CD4-positive, alpha-beta T cell treated with Interleukin-6 for 4 hours (primary cell): Measurements from ENCODE around the gene IMPG1.

Source experiments
- DNase-seq: peaks from one replicate; pipeline ENCODE4 v3.0.0-alpha.2; 2020; ENCODE audit warnings: mixed read lengths

Gene IMPG1

GRCh38 chr6:76072562-76072961 lies at the start of gene IMPG1:
IMPG1 (minus strand) TSS chr6:76072662; CDS start chr6:76072488, 174 bp downstream.
- DNase-seq, result no peak

- DNase-seq, result no peak
These were observed 47.8 kb upstream of the IMPG1 start for GRCh38 chr6:76120302-76120701.

- DNase-seq, result no peak
These were observed 819 bp upstream of the IMPG1 start for GRCh38 chr6:76073281-76073680.

- no peak for DNase-seq
These were observed 15.0 kb downstream of the IMPG1 start for GRCh38 chr6:76057469-76057868.

GRCh38 chr6:76052314-76052713 lies 20.1 kb downstream of the IMPG1 start:
- DNase-seq, result no peak

GRCh38 chr6:76043690-76044089 lies 28.8 kb downstream of the IMPG1 start:
- no peak for DNase-seq

- DNase-seq, result no peak
These were observed 36.7 kb downstream of the IMPG1 start for GRCh38 chr6:76035713-76036112.

GRCh38 chr6:76026101-76026500 lies 46.4 kb downstream of the IMPG1 start:
- no peak for DNase-seq

- DNase-seq, result no peak
These were observed 57.6 kb downstream of the IMPG1 start for GRCh38 chr6:76014626-76015530.

- no peak for DNase-seq
These were observed 68.3 kb downstream of the IMPG1 start for GRCh38 chr6:76004202-76004601.

GRCh38 chr6:76003686-76004085 lies 68.8 kb downstream of the IMPG1 start:
- no peak for DNase-seq

GRCh38 chr6:76003113-76003512 lies 69.3 kb downstream of the IMPG1 start:
- DNase-seq, result no peak

- DNase-seq, result no peak
These were observed 71.8 kb downstream of the IMPG1 start for GRCh38 chr6:76000629-76001028.

GRCh38 chr6:75997696-75998095 lies 74.8 kb downstream of the IMPG1 start:
- DNase-seq, result no peak

- DNase-seq, result no peak
These were observed 79.0 kb downstream of the IMPG1 start for GRCh38 chr6:75993236-75994162.

- no peak for DNase-seq
These were observed 80.5 kb downstream of the IMPG1 start for GRCh38 chr6:75991941-75992340.

GRCh38 chr6:75986935-75987334 lies 85.5 kb downstream of the IMPG1 start:
- no peak for DNase-seq

GRCh38 chr6:75975904-75976303 lies 96.6 kb downstream of the IMPG1 start:
- no peak for DNase-seq

- no peak for DNase-seq
These were observed 102.4 kb downstream of the IMPG1 start for GRCh38 chr6:75970093-75970492.

GRCh38 chr6:75968143-75968542 lies 104.3 kb downstream of the IMPG1 start:
- DNase-seq, result no peak

GRCh38 chr6:75963569-75963968 lies 108.9 kb downstream of the IMPG1 start:
- no peak for DNase-seq

GRCh38 chr6:75952128-75952527 lies 120.3 kb downstream of the IMPG1 start:
- no peak for DNase-seq

- no peak for DNase-seq
These were observed 124.5 kb downstream of the IMPG1 start for GRCh38 chr6:75947935-75948334.
